ENCODE results near the gene EFNA2. TPM values are rescaled to one million over a fixed set of nuclear protein-coding genes. Genes with fewer than 3 reads are reported as not detected.

The EFNA2 gene
- total and polyA plus RNA-seq, 2 of the 4 experiments (the other 2 are of a cell fraction): not detected

- Histone ChIP-seq H3K9me3 (ENCODE audit: control insufficient read depth, insufficient read depth, low read length) (no peaks in the 10 kb centered on the region), H2BK5ac (ENCODE audit: low read depth, low read length, poor library complexity, severe bottlenecking) (no peak overlapping the region), H4K91ac (ENCODE audit: insufficient read depth, low read depth, low read length) (no peak overlapping the region), H3K4me1 (ENCODE audit: control insufficient read depth, insufficient read depth, low read length) (peaks cover under 1% of the 10 kb centered on the region; the same call in 1 of the 2 replicates), H3K4me3 (ENCODE audit: insufficient read depth, low read depth, low read length) (no peak overlapping the region), H2BK20ac (ENCODE audit: low read depth, low read length) (no peak overlapping the region), H3K56ac (ENCODE audit: extremely low read depth, insufficient read depth, low read length) (no peak overlapping the region), H3K79me1 (ENCODE audit: low read depth in 1 of 2, low read length in 2 of 2) (no peaks in the 10 kb centered on the region), H4K8ac (ENCODE audit: low read depth in 2 of 2, low read length in 2 of 2) (no peak overlapping the region), H2BK15ac (ENCODE audit: low read depth, low read length) (no peak overlapping the region), H2AK9ac (replicated peaks; ENCODE audit: low read depth, low read length, poor library complexity) (no peak overlapping the region), H3K27me3 (ENCODE audit: control insufficient read depth, insufficient read depth, low read length) (peaks cover 42% of the 10 kb centered on the region), H3K36me3 (ENCODE audit: control insufficient read depth, insufficient read depth, low read length) (no peaks in the 10 kb centered on the region), H4K5ac (ENCODE audit: low read depth, low read length) (no peak overlapping the region), H3K23ac (ENCODE audit: low read depth, low read length) (no peak overlapping the region), H3K9me1 (ENCODE audit: insufficient read depth, low read length) (no peaks in the 10 kb centered on the region), H3K18ac (ENCODE audit: low read depth, low read length) (no peak overlapping the region), H2AFZ (replicated peaks; ENCODE audit: low read length, poor library complexity) (no peak overlapping the region), H2BK120ac (ENCODE audit: low read depth, low read length) (no peak overlapping the region), H3K4me2 (ENCODE audit: low read depth, low read length) (no peak overlapping the region), H3K27ac (ENCODE audit: insufficient read depth, low read length) (no peak overlapping the region), H4K20me1 (ENCODE audit: insufficient read depth, low read length) (no peaks in the 10 kb centered on the region), H3K4ac (ENCODE audit: low read depth, low read length) (no peak overlapping the region), H2AK5ac (ENCODE audit: low read depth, low read length) (no peak overlapping the region), H3K14ac (replicated peaks; ENCODE audit: low read depth, low read length) (no peak overlapping the region), H3K9ac (ENCODE audit: low read depth, low read length) (no peak overlapping the region)
- ATAC-seq (ENCODE audit: low read depth) (no peak), DNase-seq (no peak)
- TF ChIP-seq, protein P1, sequence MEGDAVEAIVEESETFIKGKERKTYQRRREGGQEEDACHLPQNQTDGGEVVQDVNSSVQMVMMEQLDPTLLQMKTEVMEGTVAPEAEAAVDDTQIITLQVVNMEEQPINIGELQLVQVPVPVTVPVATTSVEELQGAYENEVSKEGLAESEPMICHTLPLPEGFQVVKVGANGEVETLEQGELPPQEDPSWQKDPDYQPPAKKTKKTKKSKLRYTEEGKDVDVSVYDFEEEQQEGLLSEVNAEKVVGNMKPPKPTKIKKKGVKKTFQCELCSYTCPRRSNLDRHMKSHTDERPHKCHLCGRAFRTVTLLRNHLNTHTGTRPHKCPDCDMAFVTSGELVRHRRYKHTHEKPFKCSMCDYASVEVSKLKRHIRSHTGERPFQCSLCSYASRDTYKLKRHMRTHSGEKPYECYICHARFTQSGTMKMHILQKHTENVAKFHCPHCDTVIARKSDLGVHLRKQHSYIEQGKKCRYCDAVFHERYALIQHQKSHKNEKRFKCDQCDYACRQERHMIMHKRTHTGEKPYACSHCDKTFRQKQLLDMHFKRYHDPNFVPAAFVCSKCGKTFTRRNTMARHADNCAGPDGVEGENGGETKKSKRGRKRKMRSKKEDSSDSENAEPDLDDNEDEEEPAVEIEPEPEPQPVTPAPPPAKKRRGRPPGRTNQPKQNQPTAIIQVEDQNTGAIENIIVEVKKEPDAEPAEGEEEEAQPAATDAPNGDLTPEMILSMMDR (conservative IDR thresholded peaks at IDR 0.05; ENCODE audit: low read depth, low read length): no peak
- TF ChIP-seq POLR2A (IDR thresholded peaks at IDR 0.05; ENCODE audit: low read depth, low read length) (no peak), RCOR1 (IDR thresholded peaks at IDR 0.05; ENCODE audit: insufficient replicate concordance, low read length) (no peak), CHD1 (IDR thresholded peaks at IDR 0.05; ENCODE audit: low read depth, low read length) (no peak), USF2 (IDR thresholded peaks at IDR 0.05; ENCODE audit: low read depth, low read length) (no peak), RAD21 (IDR thresholded peaks at IDR 0.05; ENCODE audit: low read length) (no peak), NFE2L2 (IDR thresholded peaks at IDR 0.05; ENCODE audit: low read depth, low read length) (no peak), BHLHE40 (IDR thresholded peaks at IDR 0.05; ENCODE audit: low read depth, low read length) (no peak), MAZ (IDR thresholded peaks at IDR 0.05; ENCODE audit: borderline replicate concordance, low read depth, low read length) (no peak), MAFK (IDR thresholded peaks at IDR 0.05; ENCODE audit: low read depth, low read length) (no peak)
- TF ChIP-seq, protein P2, sequence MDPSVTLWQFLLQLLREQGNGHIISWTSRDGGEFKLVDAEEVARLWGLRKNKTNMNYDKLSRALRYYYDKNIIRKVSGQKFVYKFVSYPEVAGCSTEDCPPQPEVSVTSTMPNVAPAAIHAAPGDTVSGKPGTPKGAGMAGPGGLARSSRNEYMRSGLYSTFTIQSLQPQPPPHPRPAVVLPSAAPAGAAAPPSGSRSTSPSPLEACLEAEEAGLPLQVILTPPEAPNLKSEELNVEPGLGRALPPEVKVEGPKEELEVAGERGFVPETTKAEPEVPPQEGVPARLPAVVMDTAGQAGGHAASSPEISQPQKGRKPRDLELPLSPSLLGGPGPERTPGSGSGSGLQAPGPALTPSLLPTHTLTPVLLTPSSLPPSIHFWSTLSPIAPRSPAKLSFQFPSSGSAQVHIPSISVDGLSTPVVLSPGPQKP (IDR thresholded peaks at IDR 0.05; ENCODE audit: borderline replicate concordance, low read depth, low read length): no peak
- in situ Hi-C loops (cut with MboI; ENCODE audit: low sequenced_read_pairs) (no loop called here), intact Hi-C loops (cut with micrococcal nuclease) (no loop called here), dilution Hi-C loops (cut with HindIII; ENCODE audit: low sequenced_read_pairs, unreplicated experiment) (no loop called here)
- no TSS peak for BruUV-seq (replicated peaks)
- ChIA-PET POLR2A (ENCODE audit: unreplicated experiment) (no interaction called here), CTCF (no interaction called here)
- 85% methylated on average over 17 of the region's 24 CpGs; no CpG with 5 or more reads in 1 of the 2 experiments for WGBS, 2 experiments (ENCODE audit: extremely low coverage in 2 of 2, insufficient read length in 1 of 2)
Measured at GRCh38 chr19:1290196-1290702, 4.6 kb downstream of the EFNA2 start.

All from IMR-90 (cell line).